ENCODE results near the gene DBNDD1. TPM values are rescaled to one million over a fixed set of nuclear protein-coding genes. Genes with fewer than 3 reads are reported as not detected.
A peak's percentile ranks its signal among the peaks of the same experiment; 100 is the strongest.

The DBNDD1 gene
- total and polyA plus RNA-seq, 2 experiments from 2014 or later, result 63.3 to 90.8 TPM

DNA sequence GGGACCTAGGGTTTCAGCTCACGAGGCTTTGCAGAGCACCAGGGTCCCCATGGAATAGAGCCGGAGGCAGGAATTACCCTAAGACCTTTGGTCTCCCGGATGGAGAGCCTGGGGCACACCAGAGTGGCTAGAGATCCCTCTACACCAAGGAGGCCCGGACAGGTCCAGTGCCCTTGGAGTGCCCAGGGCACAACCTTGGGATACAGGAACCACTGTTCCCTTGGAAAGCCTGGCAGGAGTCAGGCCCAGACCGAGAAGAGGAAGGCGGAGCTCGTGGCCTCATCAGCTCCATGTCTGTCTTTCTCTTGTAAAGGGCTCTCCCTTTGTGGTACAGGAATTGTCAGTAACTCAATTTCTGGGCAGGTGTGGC, 3.8 kb upstream of the DBNDD1 start:
- H3K27ac ChIP-seq (ENCODE audit: low read depth), result no peak overlapping the region

More for the DNA sequence above, 3.8 kb upstream of the DBNDD1 start:
- H3K27me3 Mint-ChIP-seq (ENCODE audit: insufficient read depth, low read depth, poor library complexity), result peaks cover 16% of the 10 kb centered on the region
- no peak overlapping the region for H3K27ac Mint-ChIP-seq
- H3K79me2 ChIP-seq (replicated peaks; ENCODE audit: insufficient read depth), result peaks cover 9% of the 10 kb centered on the region
- H3K9me3 Mint-ChIP-seq, result peaks cover 3% of the 10 kb centered on the region; the same call in 1 of the 3 replicates
- H4K20me1 ChIP-seq (replicated peaks; ENCODE audit: insufficient read depth), result peaks cover 5% of the 10 kb centered on the region; the same call in 1 of the 2 replicates
- ATAC-seq, result no peak; the same call in 2 of the 3 replicates
- H3K27me3 ChIP-seq (ENCODE audit: insufficient read depth), result no peaks in the 10 kb centered on the region
- H3K36me3 ChIP-seq (ENCODE audit: insufficient read depth), result no peaks in the 10 kb centered on the region
- H3K36me3 Mint-ChIP-seq (ENCODE audit: low read depth), result no peaks in the 10 kb centered on the region; the same call in 2 of the 3 replicates
- peaks cover 34% of the 10 kb centered on the region for H3F3A ChIP-seq (replicated peaks; ENCODE audit: low read depth)
- no peak for DNase-seq (ENCODE audit: low spot score)
- TF ChIP-seq, protein P1, sequence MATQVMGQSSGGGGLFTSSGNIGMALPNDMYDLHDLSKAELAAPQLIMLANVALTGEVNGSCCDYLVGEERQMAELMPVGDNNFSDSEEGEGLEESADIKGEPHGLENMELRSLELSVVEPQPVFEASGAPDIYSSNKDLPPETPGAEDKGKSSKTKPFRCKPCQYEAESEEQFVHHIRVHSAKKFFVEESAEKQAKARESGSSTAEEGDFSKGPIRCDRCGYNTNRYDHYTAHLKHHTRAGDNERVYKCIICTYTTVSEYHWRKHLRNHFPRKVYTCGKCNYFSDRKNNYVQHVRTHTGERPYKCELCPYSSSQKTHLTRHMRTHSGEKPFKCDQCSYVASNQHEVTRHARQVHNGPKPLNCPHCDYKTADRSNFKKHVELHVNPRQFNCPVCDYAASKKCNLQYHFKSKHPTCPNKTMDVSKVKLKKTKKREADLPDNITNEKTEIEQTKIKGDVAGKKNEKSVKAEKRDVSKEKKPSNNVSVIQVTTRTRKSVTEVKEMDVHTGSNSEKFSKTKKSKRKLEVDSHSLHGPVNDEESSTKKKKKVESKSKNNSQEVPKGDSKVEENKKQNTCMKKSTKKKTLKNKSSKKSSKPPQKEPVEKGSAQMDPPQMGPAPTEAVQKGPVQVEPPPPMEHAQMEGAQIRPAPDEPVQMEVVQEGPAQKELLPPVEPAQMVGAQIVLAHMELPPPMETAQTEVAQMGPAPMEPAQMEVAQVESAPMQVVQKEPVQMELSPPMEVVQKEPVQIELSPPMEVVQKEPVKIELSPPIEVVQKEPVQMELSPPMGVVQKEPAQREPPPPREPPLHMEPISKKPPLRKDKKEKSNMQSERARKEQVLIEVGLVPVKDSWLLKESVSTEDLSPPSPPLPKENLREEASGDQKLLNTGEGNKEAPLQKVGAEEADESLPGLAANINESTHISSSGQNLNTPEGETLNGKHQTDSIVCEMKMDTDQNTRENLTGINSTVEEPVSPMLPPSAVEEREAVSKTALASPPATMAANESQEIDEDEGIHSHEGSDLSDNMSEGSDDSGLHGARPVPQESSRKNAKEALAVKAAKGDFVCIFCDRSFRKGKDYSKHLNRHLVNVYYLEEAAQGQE (IDR thresholded peaks at IDR 0.05; ENCODE audit: unreplicated experiment), result no peak
- no peak for TF ChIP-seq CREB1 (CRISPR knock-in tag; IDR thresholded peaks at IDR 0.05; ENCODE audit: low read depth)
- no peak for TF ChIP-seq POLR2AphosphoS5 (IDR thresholded peaks at IDR 0.05; ENCODE audit: low read depth)
- no peak for TF ChIP-seq EZH2 (IDR thresholded peaks at IDR 0.05; ENCODE audit: low read depth, unreplicated experiment)
- no peak for TF ChIP-seq STAT1 (IDR thresholded peaks at IDR 0.05; ENCODE audit: unreplicated experiment)
- TF ChIP-seq, protein P2, sequence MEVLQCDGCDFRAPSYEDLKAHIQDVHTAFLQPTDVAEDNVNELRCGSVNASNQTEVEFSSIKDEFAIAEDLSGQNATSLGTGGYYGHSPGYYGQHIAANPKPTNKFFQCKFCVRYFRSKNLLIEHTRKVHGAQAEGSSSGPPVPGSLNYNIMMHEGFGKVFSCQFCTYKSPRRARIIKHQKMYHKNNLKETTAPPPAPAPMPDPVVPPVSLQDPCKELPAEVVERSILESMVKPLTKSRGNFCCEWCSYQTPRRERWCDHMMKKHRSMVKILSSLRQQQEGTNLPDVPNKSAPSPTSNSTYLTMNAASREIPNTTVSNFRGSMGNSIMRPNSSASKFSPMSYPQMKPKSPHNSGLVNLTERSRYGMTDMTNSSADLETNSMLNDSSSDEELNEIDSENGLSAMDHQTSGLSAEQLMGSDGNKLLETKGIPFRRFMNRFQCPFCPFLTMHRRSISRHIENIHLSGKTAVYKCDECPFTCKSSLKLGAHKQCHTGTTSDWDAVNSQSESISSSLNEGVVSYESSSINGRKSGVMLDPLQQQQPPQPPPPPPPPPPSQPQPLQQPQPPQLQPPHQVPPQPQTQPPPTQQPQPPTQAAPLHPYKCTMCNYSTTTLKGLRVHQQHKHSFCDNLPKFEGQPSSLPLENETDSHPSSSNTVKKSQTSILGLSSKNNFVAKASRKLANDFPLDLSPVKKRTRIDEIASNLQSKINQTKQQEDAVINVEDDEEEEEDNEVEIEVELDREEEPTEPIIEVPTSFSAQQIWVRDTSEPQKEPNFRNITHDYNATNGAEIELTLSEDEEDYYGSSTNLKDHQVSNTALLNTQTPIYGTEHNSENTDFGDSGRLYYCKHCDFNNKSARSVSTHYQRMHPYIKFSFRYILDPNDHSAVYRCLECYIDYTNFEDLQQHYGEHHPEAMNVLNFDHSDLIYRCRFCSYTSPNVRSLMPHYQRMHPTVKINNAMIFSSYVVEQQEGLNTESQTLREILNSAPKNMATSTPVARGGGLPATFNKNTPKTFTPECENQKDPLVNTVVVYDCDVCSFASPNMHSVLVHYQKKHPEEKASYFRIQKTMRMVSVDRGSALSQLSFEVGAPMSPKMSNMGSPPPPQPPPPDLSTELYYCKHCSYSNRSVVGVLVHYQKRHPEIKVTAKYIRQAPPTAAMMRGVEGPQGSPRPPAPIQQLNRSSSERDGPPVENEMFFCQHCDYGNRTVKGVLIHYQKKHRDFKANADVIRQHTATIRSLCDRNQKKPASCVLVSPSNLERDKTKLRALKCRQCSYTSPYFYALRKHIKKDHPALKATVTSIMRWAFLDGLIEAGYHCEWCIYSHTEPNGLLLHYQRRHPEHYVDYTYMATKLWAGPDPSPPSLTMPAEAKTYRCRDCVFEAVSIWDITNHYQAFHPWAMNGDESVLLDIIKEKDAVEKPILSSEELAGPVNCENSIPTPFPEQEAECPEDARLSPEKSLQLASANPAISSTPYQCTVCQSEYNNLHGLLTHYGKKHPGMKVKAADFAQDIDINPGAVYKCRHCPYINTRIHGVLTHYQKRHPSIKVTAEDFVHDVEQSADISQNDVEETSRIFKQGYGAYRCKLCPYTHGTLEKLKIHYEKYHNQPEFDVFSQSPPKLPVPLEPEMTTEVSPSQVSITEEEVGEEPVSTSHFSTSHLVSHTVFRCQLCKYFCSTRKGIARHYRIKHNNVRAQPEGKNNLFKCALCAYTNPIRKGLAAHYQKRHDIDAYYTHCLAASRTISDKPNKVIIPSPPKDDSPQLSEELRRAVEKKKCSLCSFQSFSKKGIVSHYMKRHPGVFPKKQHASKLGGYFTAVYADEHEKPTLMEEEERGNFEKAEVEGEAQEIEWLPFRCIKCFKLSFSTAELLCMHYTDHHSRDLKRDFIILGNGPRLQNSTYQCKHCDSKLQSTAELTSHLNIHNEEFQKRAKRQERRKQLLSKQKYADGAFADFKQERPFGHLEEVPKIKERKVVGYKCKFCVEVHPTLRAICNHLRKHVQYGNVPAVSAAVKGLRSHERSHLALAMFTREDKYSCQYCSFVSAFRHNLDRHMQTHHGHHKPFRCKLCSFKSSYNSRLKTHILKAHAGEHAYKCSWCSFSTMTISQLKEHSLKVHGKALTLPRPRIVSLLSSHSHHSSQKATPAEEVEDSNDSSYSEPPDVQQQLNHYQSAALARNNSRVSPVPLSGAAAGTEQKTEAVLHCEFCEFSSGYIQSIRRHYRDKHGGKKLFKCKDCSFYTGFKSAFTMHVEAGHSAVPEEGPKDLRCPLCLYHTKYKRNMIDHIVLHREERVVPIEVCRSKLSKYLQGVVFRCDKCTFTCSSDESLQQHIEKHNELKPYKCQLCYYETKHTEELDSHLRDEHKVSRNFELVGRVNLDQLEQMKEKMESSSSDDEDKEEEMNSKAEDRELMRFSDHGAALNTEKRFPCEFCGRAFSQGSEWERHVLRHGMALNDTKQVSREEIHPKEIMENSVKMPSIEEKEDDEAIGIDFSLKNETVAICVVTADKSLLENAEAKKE (CRISPR knock-in tag; IDR thresholded peaks at IDR 0.05), result no peak
- TF ChIP-seq, protein P3, sequence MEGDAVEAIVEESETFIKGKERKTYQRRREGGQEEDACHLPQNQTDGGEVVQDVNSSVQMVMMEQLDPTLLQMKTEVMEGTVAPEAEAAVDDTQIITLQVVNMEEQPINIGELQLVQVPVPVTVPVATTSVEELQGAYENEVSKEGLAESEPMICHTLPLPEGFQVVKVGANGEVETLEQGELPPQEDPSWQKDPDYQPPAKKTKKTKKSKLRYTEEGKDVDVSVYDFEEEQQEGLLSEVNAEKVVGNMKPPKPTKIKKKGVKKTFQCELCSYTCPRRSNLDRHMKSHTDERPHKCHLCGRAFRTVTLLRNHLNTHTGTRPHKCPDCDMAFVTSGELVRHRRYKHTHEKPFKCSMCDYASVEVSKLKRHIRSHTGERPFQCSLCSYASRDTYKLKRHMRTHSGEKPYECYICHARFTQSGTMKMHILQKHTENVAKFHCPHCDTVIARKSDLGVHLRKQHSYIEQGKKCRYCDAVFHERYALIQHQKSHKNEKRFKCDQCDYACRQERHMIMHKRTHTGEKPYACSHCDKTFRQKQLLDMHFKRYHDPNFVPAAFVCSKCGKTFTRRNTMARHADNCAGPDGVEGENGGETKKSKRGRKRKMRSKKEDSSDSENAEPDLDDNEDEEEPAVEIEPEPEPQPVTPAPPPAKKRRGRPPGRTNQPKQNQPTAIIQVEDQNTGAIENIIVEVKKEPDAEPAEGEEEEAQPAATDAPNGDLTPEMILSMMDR (conservative IDR thresholded peaks at IDR 0.05; ENCODE audit: low read depth in 2 of 2), result no peak
- TF ChIP-seq JUNB (IDR thresholded peaks at IDR 0.05; ENCODE audit: unreplicated experiment), result no peak
- TF ChIP-seq, protein P4, sequence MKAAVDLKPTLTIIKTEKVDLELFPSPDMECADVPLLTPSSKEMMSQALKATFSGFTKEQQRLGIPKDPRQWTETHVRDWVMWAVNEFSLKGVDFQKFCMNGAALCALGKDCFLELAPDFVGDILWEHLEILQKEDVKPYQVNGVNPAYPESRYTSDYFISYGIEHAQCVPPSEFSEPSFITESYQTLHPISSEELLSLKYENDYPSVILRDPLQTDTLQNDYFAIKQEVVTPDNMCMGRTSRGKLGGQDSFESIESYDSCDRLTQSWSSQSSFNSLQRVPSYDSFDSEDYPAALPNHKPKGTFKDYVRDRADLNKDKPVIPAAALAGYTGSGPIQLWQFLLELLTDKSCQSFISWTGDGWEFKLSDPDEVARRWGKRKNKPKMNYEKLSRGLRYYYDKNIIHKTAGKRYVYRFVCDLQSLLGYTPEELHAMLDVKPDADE (IDR thresholded peaks at IDR 0.05), result no peak
- no peak for TF ChIP-seq NANOG (IDR thresholded peaks at IDR 0.05; ENCODE audit: borderline replicate concordance)
- TF ChIP-seq EZH2phosphoT487 (IDR thresholded peaks at IDR 0.05; ENCODE audit: unreplicated experiment), result no peak
- no peak for TF ChIP-seq ZNF331 (CRISPR knock-in tag; IDR thresholded peaks at IDR 0.05; ENCODE audit: low read depth)
- no peak for TF ChIP-seq ZNF114 (CRISPR knock-in tag; IDR thresholded peaks at IDR 0.05)
- H2AFZ ChIP-seq, result no peak overlapping the region
- peak overlapping the region; percentile 79 for H3K4me3 Mint-ChIP-seq
- H3K4me1 ChIP-seq (ENCODE audit: insufficient read depth), result peaks cover 26% of the 10 kb centered on the region
- peak overlapping the region; percentile 83 for H3K4me2 ChIP-seq
- peaks cover 24% of the 10 kb centered on the region for H3K4me1 Mint-ChIP-seq
- peak overlapping the region; percentile 77 for H3K4me3 ChIP-seq
- no peaks in the 10 kb centered on the region for H3K9me2 ChIP-seq (ENCODE audit: insufficient read depth)
